Measurements from ENCODE around the gene PEX5L. TPM values are rescaled to one million over a fixed set of nuclear protein-coding genes. Genes with fewer than 3 reads are reported as not detected.

PEX5L gene
- total and polyA plus RNA-seq, 2 experiments from 2014 or later = 6.3 to 7.0 TPM

DNA sequence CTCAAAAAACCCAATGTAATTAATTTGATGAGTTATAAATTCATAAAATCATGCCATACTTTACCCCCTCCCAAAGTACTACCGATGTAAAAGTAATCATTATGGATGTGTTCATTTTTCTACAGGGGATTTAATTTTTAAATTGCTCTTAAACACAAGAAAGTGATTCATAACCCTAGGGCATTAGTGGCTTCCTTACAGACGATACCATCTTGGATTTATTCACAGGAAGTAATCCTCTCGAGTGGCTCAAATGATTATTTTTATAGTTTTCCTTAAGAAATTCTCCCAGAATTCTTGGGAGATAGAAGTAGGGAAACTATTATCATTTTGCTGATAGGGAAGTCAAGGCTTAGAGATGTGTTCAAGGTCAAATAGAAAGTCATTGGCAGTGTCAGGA is 80.9 kb downstream of the PEX5L start:
- Histone ChIP-seq H3K4me1 (ENCODE audit: insufficient read depth) (peaks cover 5% of the 10 kb centered on the region), H3K9me2 (ENCODE audit: insufficient read depth) (no peaks in the 10 kb centered on the region), H3K4me2 (no peak overlapping the region), H2AFZ (no peak overlapping the region), H3K36me3 (ENCODE audit: insufficient read depth) (no peaks in the 10 kb centered on the region), H4K20me1 (replicated peaks; ENCODE audit: insufficient read depth) (no peaks in the 10 kb centered on the region), H3K4me3 (no peak overlapping the region), H3K27me3 (ENCODE audit: insufficient read depth) (no peaks in the 10 kb centered on the region), H3K79me2 (replicated peaks; ENCODE audit: insufficient read depth) (no peaks in the 10 kb centered on the region), H3F3A (replicated peaks; ENCODE audit: low read depth) (no peaks in the 10 kb centered on the region), H3K27ac (ENCODE audit: low read depth) (no peak overlapping the region)
- no peaks in the 10 kb centered on the region; the same call in 2 of the 3 replicates for H3K9me3 Mint-ChIP-seq
- ATAC-seq (no peak), DNase-seq (ENCODE audit: low spot score) (no peak)
- H3K4me3 Mint-ChIP-seq = no peak overlapping the region
- H3K36me3 Mint-ChIP-seq (ENCODE audit: low read depth) = no peaks in the 10 kb centered on the region; the same call in 2 of the 3 replicates
- H3K4me1 Mint-ChIP-seq = peaks cover 7% of the 10 kb centered on the region; the same call in 2 of the 3 replicates
- no peak overlapping the region for H3K27ac Mint-ChIP-seq
- TF ChIP-seq, protein P1, sequence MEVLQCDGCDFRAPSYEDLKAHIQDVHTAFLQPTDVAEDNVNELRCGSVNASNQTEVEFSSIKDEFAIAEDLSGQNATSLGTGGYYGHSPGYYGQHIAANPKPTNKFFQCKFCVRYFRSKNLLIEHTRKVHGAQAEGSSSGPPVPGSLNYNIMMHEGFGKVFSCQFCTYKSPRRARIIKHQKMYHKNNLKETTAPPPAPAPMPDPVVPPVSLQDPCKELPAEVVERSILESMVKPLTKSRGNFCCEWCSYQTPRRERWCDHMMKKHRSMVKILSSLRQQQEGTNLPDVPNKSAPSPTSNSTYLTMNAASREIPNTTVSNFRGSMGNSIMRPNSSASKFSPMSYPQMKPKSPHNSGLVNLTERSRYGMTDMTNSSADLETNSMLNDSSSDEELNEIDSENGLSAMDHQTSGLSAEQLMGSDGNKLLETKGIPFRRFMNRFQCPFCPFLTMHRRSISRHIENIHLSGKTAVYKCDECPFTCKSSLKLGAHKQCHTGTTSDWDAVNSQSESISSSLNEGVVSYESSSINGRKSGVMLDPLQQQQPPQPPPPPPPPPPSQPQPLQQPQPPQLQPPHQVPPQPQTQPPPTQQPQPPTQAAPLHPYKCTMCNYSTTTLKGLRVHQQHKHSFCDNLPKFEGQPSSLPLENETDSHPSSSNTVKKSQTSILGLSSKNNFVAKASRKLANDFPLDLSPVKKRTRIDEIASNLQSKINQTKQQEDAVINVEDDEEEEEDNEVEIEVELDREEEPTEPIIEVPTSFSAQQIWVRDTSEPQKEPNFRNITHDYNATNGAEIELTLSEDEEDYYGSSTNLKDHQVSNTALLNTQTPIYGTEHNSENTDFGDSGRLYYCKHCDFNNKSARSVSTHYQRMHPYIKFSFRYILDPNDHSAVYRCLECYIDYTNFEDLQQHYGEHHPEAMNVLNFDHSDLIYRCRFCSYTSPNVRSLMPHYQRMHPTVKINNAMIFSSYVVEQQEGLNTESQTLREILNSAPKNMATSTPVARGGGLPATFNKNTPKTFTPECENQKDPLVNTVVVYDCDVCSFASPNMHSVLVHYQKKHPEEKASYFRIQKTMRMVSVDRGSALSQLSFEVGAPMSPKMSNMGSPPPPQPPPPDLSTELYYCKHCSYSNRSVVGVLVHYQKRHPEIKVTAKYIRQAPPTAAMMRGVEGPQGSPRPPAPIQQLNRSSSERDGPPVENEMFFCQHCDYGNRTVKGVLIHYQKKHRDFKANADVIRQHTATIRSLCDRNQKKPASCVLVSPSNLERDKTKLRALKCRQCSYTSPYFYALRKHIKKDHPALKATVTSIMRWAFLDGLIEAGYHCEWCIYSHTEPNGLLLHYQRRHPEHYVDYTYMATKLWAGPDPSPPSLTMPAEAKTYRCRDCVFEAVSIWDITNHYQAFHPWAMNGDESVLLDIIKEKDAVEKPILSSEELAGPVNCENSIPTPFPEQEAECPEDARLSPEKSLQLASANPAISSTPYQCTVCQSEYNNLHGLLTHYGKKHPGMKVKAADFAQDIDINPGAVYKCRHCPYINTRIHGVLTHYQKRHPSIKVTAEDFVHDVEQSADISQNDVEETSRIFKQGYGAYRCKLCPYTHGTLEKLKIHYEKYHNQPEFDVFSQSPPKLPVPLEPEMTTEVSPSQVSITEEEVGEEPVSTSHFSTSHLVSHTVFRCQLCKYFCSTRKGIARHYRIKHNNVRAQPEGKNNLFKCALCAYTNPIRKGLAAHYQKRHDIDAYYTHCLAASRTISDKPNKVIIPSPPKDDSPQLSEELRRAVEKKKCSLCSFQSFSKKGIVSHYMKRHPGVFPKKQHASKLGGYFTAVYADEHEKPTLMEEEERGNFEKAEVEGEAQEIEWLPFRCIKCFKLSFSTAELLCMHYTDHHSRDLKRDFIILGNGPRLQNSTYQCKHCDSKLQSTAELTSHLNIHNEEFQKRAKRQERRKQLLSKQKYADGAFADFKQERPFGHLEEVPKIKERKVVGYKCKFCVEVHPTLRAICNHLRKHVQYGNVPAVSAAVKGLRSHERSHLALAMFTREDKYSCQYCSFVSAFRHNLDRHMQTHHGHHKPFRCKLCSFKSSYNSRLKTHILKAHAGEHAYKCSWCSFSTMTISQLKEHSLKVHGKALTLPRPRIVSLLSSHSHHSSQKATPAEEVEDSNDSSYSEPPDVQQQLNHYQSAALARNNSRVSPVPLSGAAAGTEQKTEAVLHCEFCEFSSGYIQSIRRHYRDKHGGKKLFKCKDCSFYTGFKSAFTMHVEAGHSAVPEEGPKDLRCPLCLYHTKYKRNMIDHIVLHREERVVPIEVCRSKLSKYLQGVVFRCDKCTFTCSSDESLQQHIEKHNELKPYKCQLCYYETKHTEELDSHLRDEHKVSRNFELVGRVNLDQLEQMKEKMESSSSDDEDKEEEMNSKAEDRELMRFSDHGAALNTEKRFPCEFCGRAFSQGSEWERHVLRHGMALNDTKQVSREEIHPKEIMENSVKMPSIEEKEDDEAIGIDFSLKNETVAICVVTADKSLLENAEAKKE (CRISPR knock-in tag; IDR thresholded peaks at IDR 0.05) = no peak
- peaks cover 2% of the 10 kb centered on the region for H3K27me3 Mint-ChIP-seq (ENCODE audit: insufficient read depth, low read depth, poor library complexity)

DNA sequence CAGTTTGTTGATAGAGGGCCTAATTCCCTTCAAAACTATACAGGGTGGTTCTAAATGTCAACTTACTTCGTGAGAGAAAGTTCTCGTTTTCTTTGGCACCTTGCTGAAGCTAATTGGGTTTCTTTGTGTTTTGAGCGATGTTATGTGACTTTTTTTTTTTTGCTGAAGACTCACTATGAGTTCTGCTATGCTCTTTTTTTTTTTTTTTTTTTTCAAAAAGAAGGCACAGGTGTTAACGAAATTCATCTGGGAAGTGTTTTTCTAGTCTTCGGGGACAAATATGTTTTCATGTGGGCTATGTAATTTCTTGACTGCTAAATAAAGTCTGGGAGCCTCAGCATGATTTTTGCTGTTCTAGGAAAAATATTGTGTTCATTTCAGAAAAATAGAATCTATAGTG is 81.5 kb downstream of the PEX5L start:
- Mint-ChIP-seq H3K27ac (no peak overlapping the region), H3K4me1 (peaks cover 12% of the 10 kb centered on the region)
- no peak for DNase-seq (ENCODE audit: low spot score)
- TF ChIP-seq, protein P2, sequence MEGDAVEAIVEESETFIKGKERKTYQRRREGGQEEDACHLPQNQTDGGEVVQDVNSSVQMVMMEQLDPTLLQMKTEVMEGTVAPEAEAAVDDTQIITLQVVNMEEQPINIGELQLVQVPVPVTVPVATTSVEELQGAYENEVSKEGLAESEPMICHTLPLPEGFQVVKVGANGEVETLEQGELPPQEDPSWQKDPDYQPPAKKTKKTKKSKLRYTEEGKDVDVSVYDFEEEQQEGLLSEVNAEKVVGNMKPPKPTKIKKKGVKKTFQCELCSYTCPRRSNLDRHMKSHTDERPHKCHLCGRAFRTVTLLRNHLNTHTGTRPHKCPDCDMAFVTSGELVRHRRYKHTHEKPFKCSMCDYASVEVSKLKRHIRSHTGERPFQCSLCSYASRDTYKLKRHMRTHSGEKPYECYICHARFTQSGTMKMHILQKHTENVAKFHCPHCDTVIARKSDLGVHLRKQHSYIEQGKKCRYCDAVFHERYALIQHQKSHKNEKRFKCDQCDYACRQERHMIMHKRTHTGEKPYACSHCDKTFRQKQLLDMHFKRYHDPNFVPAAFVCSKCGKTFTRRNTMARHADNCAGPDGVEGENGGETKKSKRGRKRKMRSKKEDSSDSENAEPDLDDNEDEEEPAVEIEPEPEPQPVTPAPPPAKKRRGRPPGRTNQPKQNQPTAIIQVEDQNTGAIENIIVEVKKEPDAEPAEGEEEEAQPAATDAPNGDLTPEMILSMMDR (conservative IDR thresholded peaks at IDR 0.05; ENCODE audit: low read depth in 2 of 2) = no peak
- no peak for TF ChIP-seq ZNF331 (CRISPR knock-in tag; IDR thresholded peaks at IDR 0.05; ENCODE audit: low read depth)
- no peak for TF ChIP-seq POLR2AphosphoS5 (IDR thresholded peaks at IDR 0.05; ENCODE audit: low read depth)
- TF ChIP-seq ZNF114 (CRISPR knock-in tag; IDR thresholded peaks at IDR 0.05) = no peak
- no peak for TF ChIP-seq NANOG (IDR thresholded peaks at IDR 0.05; ENCODE audit: borderline replicate concordance)
- TF ChIP-seq EZH2 (IDR thresholded peaks at IDR 0.05; ENCODE audit: low read depth, unreplicated experiment) = no peak
- TF ChIP-seq, protein P3, sequence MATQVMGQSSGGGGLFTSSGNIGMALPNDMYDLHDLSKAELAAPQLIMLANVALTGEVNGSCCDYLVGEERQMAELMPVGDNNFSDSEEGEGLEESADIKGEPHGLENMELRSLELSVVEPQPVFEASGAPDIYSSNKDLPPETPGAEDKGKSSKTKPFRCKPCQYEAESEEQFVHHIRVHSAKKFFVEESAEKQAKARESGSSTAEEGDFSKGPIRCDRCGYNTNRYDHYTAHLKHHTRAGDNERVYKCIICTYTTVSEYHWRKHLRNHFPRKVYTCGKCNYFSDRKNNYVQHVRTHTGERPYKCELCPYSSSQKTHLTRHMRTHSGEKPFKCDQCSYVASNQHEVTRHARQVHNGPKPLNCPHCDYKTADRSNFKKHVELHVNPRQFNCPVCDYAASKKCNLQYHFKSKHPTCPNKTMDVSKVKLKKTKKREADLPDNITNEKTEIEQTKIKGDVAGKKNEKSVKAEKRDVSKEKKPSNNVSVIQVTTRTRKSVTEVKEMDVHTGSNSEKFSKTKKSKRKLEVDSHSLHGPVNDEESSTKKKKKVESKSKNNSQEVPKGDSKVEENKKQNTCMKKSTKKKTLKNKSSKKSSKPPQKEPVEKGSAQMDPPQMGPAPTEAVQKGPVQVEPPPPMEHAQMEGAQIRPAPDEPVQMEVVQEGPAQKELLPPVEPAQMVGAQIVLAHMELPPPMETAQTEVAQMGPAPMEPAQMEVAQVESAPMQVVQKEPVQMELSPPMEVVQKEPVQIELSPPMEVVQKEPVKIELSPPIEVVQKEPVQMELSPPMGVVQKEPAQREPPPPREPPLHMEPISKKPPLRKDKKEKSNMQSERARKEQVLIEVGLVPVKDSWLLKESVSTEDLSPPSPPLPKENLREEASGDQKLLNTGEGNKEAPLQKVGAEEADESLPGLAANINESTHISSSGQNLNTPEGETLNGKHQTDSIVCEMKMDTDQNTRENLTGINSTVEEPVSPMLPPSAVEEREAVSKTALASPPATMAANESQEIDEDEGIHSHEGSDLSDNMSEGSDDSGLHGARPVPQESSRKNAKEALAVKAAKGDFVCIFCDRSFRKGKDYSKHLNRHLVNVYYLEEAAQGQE (IDR thresholded peaks at IDR 0.05; ENCODE audit: unreplicated experiment) = no peak
- no peak for TF ChIP-seq EZH2phosphoT487 (IDR thresholded peaks at IDR 0.05; ENCODE audit: unreplicated experiment)
- TF ChIP-seq, protein P4, sequence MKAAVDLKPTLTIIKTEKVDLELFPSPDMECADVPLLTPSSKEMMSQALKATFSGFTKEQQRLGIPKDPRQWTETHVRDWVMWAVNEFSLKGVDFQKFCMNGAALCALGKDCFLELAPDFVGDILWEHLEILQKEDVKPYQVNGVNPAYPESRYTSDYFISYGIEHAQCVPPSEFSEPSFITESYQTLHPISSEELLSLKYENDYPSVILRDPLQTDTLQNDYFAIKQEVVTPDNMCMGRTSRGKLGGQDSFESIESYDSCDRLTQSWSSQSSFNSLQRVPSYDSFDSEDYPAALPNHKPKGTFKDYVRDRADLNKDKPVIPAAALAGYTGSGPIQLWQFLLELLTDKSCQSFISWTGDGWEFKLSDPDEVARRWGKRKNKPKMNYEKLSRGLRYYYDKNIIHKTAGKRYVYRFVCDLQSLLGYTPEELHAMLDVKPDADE (IDR thresholded peaks at IDR 0.05) = no peak

More for the DNA sequence above, 81.5 kb downstream of the PEX5L start:
- Mint-ChIP-seq H3K27me3 (ENCODE audit: insufficient read depth, low read depth, poor library complexity) (peaks cover 2% of the 10 kb centered on the region), H3K4me3 (no peak overlapping the region), H3K36me3 (ENCODE audit: low read depth) (no peaks in the 10 kb centered on the region; the same call in 2 of the 3 replicates), H3K9me3 (no peaks in the 10 kb centered on the region; the same call in 2 of the 3 replicates)
- no peak overlapping the region for H3K27ac ChIP-seq (ENCODE audit: low read depth)
- ATAC-seq = no peak
- no peak overlapping the region for H3K4me3 ChIP-seq
- no peak overlapping the region for H2AFZ ChIP-seq
- H3K79me2 ChIP-seq (replicated peaks; ENCODE audit: insufficient read depth) = no peaks in the 10 kb centered on the region
- H3K9me2 ChIP-seq (ENCODE audit: insufficient read depth) = no peaks in the 10 kb centered on the region
- no peaks in the 10 kb centered on the region for H3K36me3 ChIP-seq (ENCODE audit: insufficient read depth)
- no peak overlapping the region for H3K4me2 ChIP-seq
- no peaks in the 10 kb centered on the region for H3K27me3 ChIP-seq (ENCODE audit: insufficient read depth)
- H3K4me1 ChIP-seq (ENCODE audit: insufficient read depth) = peaks cover 10% of the 10 kb centered on the region
- H4K20me1 ChIP-seq (replicated peaks; ENCODE audit: insufficient read depth) = no peaks in the 10 kb centered on the region
- H3F3A ChIP-seq (replicated peaks; ENCODE audit: low read depth) = no peaks in the 10 kb centered on the region
